PC-9 (cell line): ENCODE data around the gene KCNJ15.

Source experiments
- CTCF ChIP-seq: fragments of 200-600 bp; sonication (generic); conservative IDR thresholded peaks from 2 replicates; pipeline ENCODE4 v1.6.1; 2017; ENCODE audit warnings: mixed run types, antibody characterized with exemption, mild to moderate bottlenecking, moderate library complexity
- EZH2 ChIP-seq: fragments of 200-600 bp; sonication (generic); IDR thresholded peaks from 2 replicates; pipeline ENCODE4 v1.8.0; 2017; ENCODE audit warnings: antibody characterized with exemption, low read depth

- TF ChIP-seq CTCF, result no peak
- no peak for TF ChIP-seq EZH2
These were observed 7.5 kb upstream of the KCNJ15 start for GRCh38 chr21:38249256-38249655.
